GM12873 (cell line): ENCODE measurements around the gene SYK.

Experiments used
- CTCF ChIP-seq: IDR thresholded peaks from 2 replicates; pipeline ENCODE4 v1.5.1; 2012; ENCODE audit warnings: low read depth, mild to moderate bottlenecking, moderate library complexity, low read length, control low read depth; ENCODE audit not compliant: insufficient read depth; ENCODE audit errors: missing control alignments

Gene SYK

GRCh38 chr9:90813046-90813445 lies 11.4 kb downstream of the SYK start:
- TF ChIP-seq CTCF: no peak

- no peak for TF ChIP-seq CTCF
These were observed 11.9 kb downstream of the SYK start for GRCh38 chr9:90813523-90813922.

- TF ChIP-seq CTCF: no peak
These were observed 12.7 kb downstream of the SYK start for GRCh38 chr9:90814355-90814754.

- TF ChIP-seq CTCF: no peak
These were observed 13.7 kb downstream of the SYK start for GRCh38 chr9:90815183-90815943.

- no peak for TF ChIP-seq CTCF
These were observed 14.3 kb downstream of the SYK start for GRCh38 chr9:90815944-90816357.

- no peak for TF ChIP-seq CTCF
These were observed 15.1 kb downstream of the SYK start for GRCh38 chr9:90816690-90817089.

GRCh38 chr9:90818279-90818678 lies 16.7 kb downstream of the SYK start:
- no peak for TF ChIP-seq CTCF

GRCh38 chr9:90821697-90822096 lies 20.1 kb downstream of the SYK start:
- TF ChIP-seq CTCF: no peak
